ENCODE results near the gene DBN1. TPM values are rescaled to one million over a fixed set of nuclear protein-coding genes. Genes with fewer than 3 reads are reported as not detected.

The DBN1 gene
- total and polyA plus RNA-seq, 10 donors = 6.8 to 26.5 (median 17.0) TPM

Other genes with a start within 250 kb of the DBN1 start
- gene RAB24, start 169.9 kb downstream of the DBN1 start, total RNA-seq = 10 to 100 TPM; 52.1 to 90.4 (median 80.8) TPM
- gene RAB24, start 169.9 kb downstream of the DBN1 start, polyA plus RNA-seq = 100 to 1,000 TPM in 2 of 3 donors, 10 to 100 TPM in 1; 90.6 to 181 (median 170) TPM
- 100 to 1,000 TPM in 5 of 7 donors, 10 to 100 TPM in 2; 74.5 to 173 (median 106) TPM for gene PRELID1, start 169.8 kb downstream of the DBN1 start, total RNA-seq
- gene PRELID1, start 169.8 kb downstream of the DBN1 start, polyA plus RNA-seq = 100 to 1,000 TPM; 131 to 174 (median 154) TPM
- 10 to 100 TPM; 19.3 to 80.7 (median 26.7) TPM for gene MXD3, start 161.7 kb downstream of the DBN1 start, total RNA-seq
- gene MXD3, start 161.7 kb downstream of the DBN1 start, polyA plus RNA-seq = 10 to 100 TPM; 25.9 to 32.5 (median 26.2) TPM
- gene LMAN2, start 122.0 kb downstream of the DBN1 start, total RNA-seq = 100 to 1,000 TPM in 4 of 7 donors, 10 to 100 TPM in 3; 92.4 to 211 (median 109) TPM
- 10 to 100 TPM; 50.1 to 96.6 (median 72.5) TPM for gene LMAN2, start 122.0 kb downstream of the DBN1 start, polyA plus RNA-seq
- gene RGS14, start 115.7 kb downstream of the DBN1 start, total RNA-seq = 100 to 1,000 TPM in 1 of 7 donors, 10 to 100 TPM in 6; 61.5 to 111 (median 77.1) TPM
- gene RGS14, start 115.7 kb downstream of the DBN1 start, polyA plus RNA-seq = 10 to 100 TPM; 45.3 to 95.9 (median 61.6) TPM
- gene SLC34A1, start 89.2 kb downstream of the DBN1 start, total RNA-seq = under 1 TPM in 5 of 7 donors, not detected in 2; 0.13 to 0.77 (median 0.19) TPM
- gene SLC34A1, start 89.2 kb downstream of the DBN1 start, polyA plus RNA-seq = under 1 TPM in 2 of 3 donors, not detected in 1; 0.02 to 0.06 TPM
- gene PFN3, start 73.0 kb downstream of the DBN1 start, total RNA-seq = not detected
- gene PFN3, start 73.0 kb downstream of the DBN1 start, polyA plus RNA-seq = not detected
- gene F12, start 64.1 kb downstream of the DBN1 start, total RNA-seq = 1 to 10 TPM in 3 of 7 donors, under 1 TPM in 4; 0.60 to 1.7 (median 0.94) TPM
- gene F12, start 64.1 kb downstream of the DBN1 start, polyA plus RNA-seq = 1 to 10 TPM; 1.1 to 2.3 (median 1.3) TPM
- gene GRK6, start 47.0 kb downstream of the DBN1 start, total RNA-seq = 100 to 1,000 TPM; 114 to 170 (median 149) TPM
- 10 to 100 TPM; 45.7 to 75.9 (median 55.3) TPM for gene GRK6, start 47.0 kb downstream of the DBN1 start, polyA plus RNA-seq
- 1 to 10 TPM in 6 of 7 donors, not detected in 1; 2.6 to 5.3 (median 4.7) TPM for gene PRR7, start 26.8 kb downstream of the DBN1 start, total RNA-seq
- gene PRR7, start 26.8 kb downstream of the DBN1 start, polyA plus RNA-seq = 1 to 10 TPM; 1.7 to 5.7 (median 3.9) TPM
- gene PDLIM7, start 24.0 kb upstream of the DBN1 start, total RNA-seq = 100 to 1,000 TPM in 3 of 7 donors, 10 to 100 TPM in 4; 44.8 to 220 (median 86.4) TPM
- gene PDLIM7, start 24.0 kb upstream of the DBN1 start, polyA plus RNA-seq = 100 to 1,000 TPM in 1 of 3 donors, 10 to 100 TPM in 2; 42.5 to 125 (median 59.2) TPM
- 100 to 1,000 TPM; 111 to 231 (median 149) TPM for gene DOK3, start 36.2 kb upstream of the DBN1 start, total RNA-seq
- gene DOK3, start 36.2 kb upstream of the DBN1 start, polyA plus RNA-seq = 100 to 1,000 TPM in 1 of 3 donors, 10 to 100 TPM in 2; 69.9 to 144 (median 98.4) TPM
- gene DDX41, start 43.3 kb upstream of the DBN1 start, total RNA-seq = 100 to 1,000 TPM in 2 of 7 donors, 10 to 100 TPM in 5; 68.9 to 126 (median 91.8) TPM
- 10 to 100 TPM; 68.9 to 99.4 (median 92.9) TPM for gene DDX41, start 43.3 kb upstream of the DBN1 start, polyA plus RNA-seq
- 100 to 1,000 TPM in 5 of 7 donors, 10 to 100 TPM in 2; 86.9 to 155 (median 116) TPM for gene FAM193B, start 80.9 kb upstream of the DBN1 start, total RNA-seq
- 100 to 1,000 TPM; 145 to 364 (median 348) TPM for gene FAM193B, start 80.9 kb upstream of the DBN1 start, polyA plus RNA-seq
- gene TMED9, start 118.6 kb upstream of the DBN1 start, total RNA-seq = 100 to 1,000 TPM in 4 of 7 donors, 10 to 100 TPM in 3; 72.0 to 126 (median 110) TPM
- 10 to 100 TPM; 52.6 to 96.9 (median 91.9) TPM for gene TMED9, start 118.6 kb upstream of the DBN1 start, polyA plus RNA-seq
- 10 to 100 TPM; 26.8 to 35.6 (median 32.5) TPM for gene B4GALT7, start 126.5 kb upstream of the DBN1 start, total RNA-seq
- gene B4GALT7, start 126.5 kb upstream of the DBN1 start, polyA plus RNA-seq = 10 to 100 TPM; 22.7 to 43.8 (median 37.4) TPM